HepG2 (cell line): Measurements from ENCODE around the gene SNRPD3. TPM values are rescaled to one million over a fixed set of nuclear protein-coding genes. Genes with fewer than 3 reads are reported as not detected.

Source experiments
- ATAC-seq: fragments of 200-7000 bp; cut with Tn5 transposase; 3 replicates; pipeline ENCODE4 v1.9.1; 2020; ENCODE audit warnings: mild to moderate bottlenecking, moderate library complexity
- BruUV-seq: library from RNA; stranded (reverse); fragments of 400-500 nt; replicated peaks from 2 replicates; lab custom pipeline; 2021; lab: Mats Ljungman, UMichigan
- CTCF ChIA-PET: fragments of 300-600 bp; formaldehyde crosslinking; extraction: SDS; loops from one replicate; lab custom pipeline; 2021; ENCODE audit warnings: low total read pairs, inconsistent platforms, low intra/inter-chr PET ratio; lab: Yijun Ruan, JAX
- POLR2A ChIA-PET: fragments of 350-600 bp; sonication (Branson Sonifier 250); formaldehyde crosslinking; loops from one replicate; lab custom pipeline; 2020; ENCODE audit warnings: antibody characterized with exemption, inconsistent platforms; lab: Yijun Ruan, JAX
- DNase-seq: peaks from one replicate; pipeline ENCODE4 v3.0.0-alpha.2; 2015; ENCODE audit warnings: low spot score
- FAIRE-seq: peaks from 3 replicates; lab custom pipeline; 2011; peaks lifted over from hg19 to GRCh38; lab: Jason Lieb, UNC
- H2AFZ ChIP-seq: one replicate; pipeline ENCODE4 v1.6.1; 2011; ENCODE audit warnings: low read length, inconsistent platforms
- H3K27ac ChIP-seq: fragments of 300-600 bp; 3 replicates; pipeline ENCODE4 v1.8.0; 2011; ENCODE audit warnings: mixed run types, mild to moderate bottlenecking, mixed read lengths, low read length, inconsistent platforms; ENCODE audit not compliant: insufficient read depth; ENCODE audit errors: extremely low read length
- H3K27me3 ChIP-seq, 2 experiments: fragments of 200-600 bp in 1 of 2; 2 replicates in 1 of 2; 3 replicates in 1 of 2; pipeline versions ENCODE4 v1.6.0 to v1.8.0; 2011; ENCODE audit warnings: low read length in 2 of 2, mild to moderate bottlenecking in 2 of 2, moderate library complexity in 2 of 2, inconsistent platforms in 1 of 2; ENCODE audit not compliant: insufficient read depth in 2 of 2, control insufficient read depth in 1 of 2
- H3K36me3 ChIP-seq, 2 experiments: fragments of 200-600 bp in 1 of 2; replicated peaks in 1 of 2; 2 replicates in 1 of 2; 3 replicates in 1 of 2; pipeline versions ENCODE4 v1.5.1 to v1.8.0; 2011; ENCODE audit warnings: low read length in 2 of 2, inconsistent platforms in 1 of 2; ENCODE audit not compliant: insufficient read depth in 2 of 2, control insufficient read depth in 1 of 2
- H3K4me1 ChIP-seq: 2 replicates; pipeline ENCODE4 v1.5.1; 2012; ENCODE audit warnings: low read length, inconsistent platforms; ENCODE audit not compliant: insufficient read depth
- H3K4me2 ChIP-seq: 2 replicates; pipeline ENCODE4 v1.6.0; 2011; ENCODE audit warnings: low read depth, low read length, inconsistent platforms
- H3K4me3 ChIP-seq, 3 experiments: fragments of 200-600 bp in 1 of 3; sonication (generic), shearing (Covaris generic) in 1 of 3; replicated peaks in 1 of 3; 2 replicates each; pipeline ENCODE4 v1.5.1; 2011 to 2016; ENCODE audit warnings: low read length in 3 of 3, inconsistent platforms in 2 of 3, low read depth in 2 of 3, mild to moderate bottlenecking in 2 of 3, control low read depth in 1 of 3, mixed read lengths in 1 of 3; ENCODE audit not compliant: insufficient read depth in 1 of 3
- H3K79me2 ChIP-seq: one replicate; pipeline ENCODE4 v1.6.1; 2011; ENCODE audit warnings: low read length, inconsistent platforms; ENCODE audit not compliant: insufficient read depth
- H3K9ac ChIP-seq: 2 replicates; pipeline ENCODE4 v1.6.0; 2011; ENCODE audit warnings: mild to moderate bottlenecking, low read depth, low read length, inconsistent platforms; ENCODE audit not compliant: insufficient read depth
- H3K9me3 ChIP-seq: 2 replicates; pipeline ENCODE4 v1.5.1; 2012; ENCODE audit warnings: mild to moderate bottlenecking, low read length
- H4K20me1 ChIP-seq: 2 replicates; pipeline ENCODE4 v1.6.0; 2011; ENCODE audit warnings: inconsistent platforms, mild to moderate bottlenecking, low read length, moderate library complexity; ENCODE audit not compliant: insufficient read depth
- HCFC1 ChIP-seq: fragments of 150-350 bp; IDR thresholded peaks from 2 replicates; pipeline ENCODE4 v1.6.1; 2014; ENCODE audit warnings: low read depth, low read length
- HDAC2 ChIP-seq: sonication (generic); formaldehyde crosslinking; IDR thresholded peaks from 2 replicates; pipeline ENCODE4 v1.4.0; 2020; ENCODE audit warnings: missing genetic modification reagents
- RCOR2 ChIP-seq: IDR thresholded peaks from 2 replicates; pipeline ENCODE4 v1.6.1; 2016; ENCODE audit warnings: missing biosample characterization, missing genetic modification reagents
- SIX1 ChIP-seq: sonication (generic); formaldehyde crosslinking; IDR thresholded peaks from 2 replicates; pipeline ENCODE4 v1.4.0; 2020; ENCODE audit warnings: missing genetic modification reagents, borderline replicate concordance
- ZNF367 ChIP-seq: sonication (generic); formaldehyde crosslinking; IDR thresholded peaks from 2 replicates; pipeline ENCODE4 v1.4.0; 2020; ENCODE audit warnings: missing genetic modification reagents, borderline replicate concordance
- ZNF652 ChIP-seq: IDR thresholded peaks from 2 replicates; pipeline ENCODE4 v1.6.1; 2016; ENCODE audit warnings: low read depth, borderline replicate concordance
- WGBS: methylation state at CpG from one replicate; pipeline ENCODE4 v1.1.6; 2017; ENCODE audit warnings: low lambda C conversion rate; 5-methylcytosine and 5-hydroxymethylcytosine counted together
- in situ Hi-C: cut with HindIII; loops from 2 replicates; pipeline ENCODE4 v1.10.0; 2017; ENCODE audit warnings: low pct_unique_long_range_greater_than_20kb; ENCODE audit not compliant: extremely low pct_ligation_motif_present
- intact Hi-C: fragments of 100-400 bp; cut with micrococcal nuclease; formaldehyde crosslinking; loops from one replicate; pipeline ENCODE4 v1.10.0; 2022; ENCODE audit not compliant: unreplicated experiment
- polyA plus RNA-seq, 8 experiments: library from polyadenylated mRNA; depleted of rRNA in 3 of 8; stranded (reverse) in 7 of 8; unstranded in 1 of 8; fragments of >200 nt; fragmentation: Illumina TruSeq in 4 of 8; extraction: Trizol in 4 of 8; gene quantifications; 2 replicates each; pipeline versions ENCODE4 v1.2.1 to v1.2.3, GENCODE V29; 2011 to 2016; ENCODE audit warnings: low read depth in 4 of 8, missing spikeins in 1 of 8, mixed read lengths in 1 of 8; ENCODE audit not compliant: insufficient read depth in 1 of 8
- total RNA-seq, 5 experiments: library from RNA; depleted of rRNA; stranded (reverse); fragments of >200 nt; fragmentation: Illumina TruSeq; extraction: Trizol; gene quantifications; 2 replicates each; pipeline ENCODE4 v1.2.3, GENCODE V29; 2016; ENCODE audit warnings: low read depth in 1 of 5
- TF ChIP-seq, protein P1 (sequence below): sonication (generic); formaldehyde crosslinking; IDR thresholded peaks from one replicate; pipeline ENCODE4 v1.5.1; 2020; ENCODE audit warnings: mild to moderate bottlenecking, missing genetic modification reagents; ENCODE audit errors: not compliant biosample characterization
- TF ChIP-seq, protein P2 (sequence below): sonication (generic); formaldehyde crosslinking; IDR thresholded peaks from 2 replicates; pipeline ENCODE4 v1.4.0; 2020; ENCODE audit warnings: missing genetic modification reagents, mild to moderate bottlenecking, borderline replicate concordance
- TF ChIP-seq, protein P3 (sequence below): sonication (generic); formaldehyde crosslinking; IDR thresholded peaks from 2 replicates; pipeline ENCODE4 v1.8.1; 2022; ENCODE audit warnings: mild to moderate bottlenecking, missing genetic modification reagents

The SNRPD3 gene
- total and polyA plus RNA-seq, 2 of the 13 experiments (the other 11 are each of a cell fraction or from before 2014, with no cell fraction given) = 110 to 209 TPM

DNA sequence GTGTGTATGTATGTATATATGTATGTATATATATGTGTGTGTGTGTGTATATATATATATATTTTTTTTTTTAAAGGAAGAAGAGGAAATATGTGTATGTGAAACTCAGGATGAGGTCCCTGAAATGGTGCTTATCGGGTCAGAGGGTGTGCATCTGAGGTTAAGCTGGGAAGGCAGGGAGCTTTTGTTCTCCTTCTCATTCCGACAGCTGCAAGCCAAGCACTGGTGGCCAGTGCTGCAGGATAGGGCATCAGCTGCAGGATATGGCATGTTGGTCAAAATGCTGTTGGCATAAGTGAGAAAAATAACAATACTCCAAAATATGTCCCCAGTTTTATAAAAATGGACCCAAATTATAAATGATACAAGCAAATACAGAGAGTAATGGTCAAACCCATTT lies 7.4 kb downstream of the SNRPD3 start (continued):
- TF ChIP-seq, protein P1, sequence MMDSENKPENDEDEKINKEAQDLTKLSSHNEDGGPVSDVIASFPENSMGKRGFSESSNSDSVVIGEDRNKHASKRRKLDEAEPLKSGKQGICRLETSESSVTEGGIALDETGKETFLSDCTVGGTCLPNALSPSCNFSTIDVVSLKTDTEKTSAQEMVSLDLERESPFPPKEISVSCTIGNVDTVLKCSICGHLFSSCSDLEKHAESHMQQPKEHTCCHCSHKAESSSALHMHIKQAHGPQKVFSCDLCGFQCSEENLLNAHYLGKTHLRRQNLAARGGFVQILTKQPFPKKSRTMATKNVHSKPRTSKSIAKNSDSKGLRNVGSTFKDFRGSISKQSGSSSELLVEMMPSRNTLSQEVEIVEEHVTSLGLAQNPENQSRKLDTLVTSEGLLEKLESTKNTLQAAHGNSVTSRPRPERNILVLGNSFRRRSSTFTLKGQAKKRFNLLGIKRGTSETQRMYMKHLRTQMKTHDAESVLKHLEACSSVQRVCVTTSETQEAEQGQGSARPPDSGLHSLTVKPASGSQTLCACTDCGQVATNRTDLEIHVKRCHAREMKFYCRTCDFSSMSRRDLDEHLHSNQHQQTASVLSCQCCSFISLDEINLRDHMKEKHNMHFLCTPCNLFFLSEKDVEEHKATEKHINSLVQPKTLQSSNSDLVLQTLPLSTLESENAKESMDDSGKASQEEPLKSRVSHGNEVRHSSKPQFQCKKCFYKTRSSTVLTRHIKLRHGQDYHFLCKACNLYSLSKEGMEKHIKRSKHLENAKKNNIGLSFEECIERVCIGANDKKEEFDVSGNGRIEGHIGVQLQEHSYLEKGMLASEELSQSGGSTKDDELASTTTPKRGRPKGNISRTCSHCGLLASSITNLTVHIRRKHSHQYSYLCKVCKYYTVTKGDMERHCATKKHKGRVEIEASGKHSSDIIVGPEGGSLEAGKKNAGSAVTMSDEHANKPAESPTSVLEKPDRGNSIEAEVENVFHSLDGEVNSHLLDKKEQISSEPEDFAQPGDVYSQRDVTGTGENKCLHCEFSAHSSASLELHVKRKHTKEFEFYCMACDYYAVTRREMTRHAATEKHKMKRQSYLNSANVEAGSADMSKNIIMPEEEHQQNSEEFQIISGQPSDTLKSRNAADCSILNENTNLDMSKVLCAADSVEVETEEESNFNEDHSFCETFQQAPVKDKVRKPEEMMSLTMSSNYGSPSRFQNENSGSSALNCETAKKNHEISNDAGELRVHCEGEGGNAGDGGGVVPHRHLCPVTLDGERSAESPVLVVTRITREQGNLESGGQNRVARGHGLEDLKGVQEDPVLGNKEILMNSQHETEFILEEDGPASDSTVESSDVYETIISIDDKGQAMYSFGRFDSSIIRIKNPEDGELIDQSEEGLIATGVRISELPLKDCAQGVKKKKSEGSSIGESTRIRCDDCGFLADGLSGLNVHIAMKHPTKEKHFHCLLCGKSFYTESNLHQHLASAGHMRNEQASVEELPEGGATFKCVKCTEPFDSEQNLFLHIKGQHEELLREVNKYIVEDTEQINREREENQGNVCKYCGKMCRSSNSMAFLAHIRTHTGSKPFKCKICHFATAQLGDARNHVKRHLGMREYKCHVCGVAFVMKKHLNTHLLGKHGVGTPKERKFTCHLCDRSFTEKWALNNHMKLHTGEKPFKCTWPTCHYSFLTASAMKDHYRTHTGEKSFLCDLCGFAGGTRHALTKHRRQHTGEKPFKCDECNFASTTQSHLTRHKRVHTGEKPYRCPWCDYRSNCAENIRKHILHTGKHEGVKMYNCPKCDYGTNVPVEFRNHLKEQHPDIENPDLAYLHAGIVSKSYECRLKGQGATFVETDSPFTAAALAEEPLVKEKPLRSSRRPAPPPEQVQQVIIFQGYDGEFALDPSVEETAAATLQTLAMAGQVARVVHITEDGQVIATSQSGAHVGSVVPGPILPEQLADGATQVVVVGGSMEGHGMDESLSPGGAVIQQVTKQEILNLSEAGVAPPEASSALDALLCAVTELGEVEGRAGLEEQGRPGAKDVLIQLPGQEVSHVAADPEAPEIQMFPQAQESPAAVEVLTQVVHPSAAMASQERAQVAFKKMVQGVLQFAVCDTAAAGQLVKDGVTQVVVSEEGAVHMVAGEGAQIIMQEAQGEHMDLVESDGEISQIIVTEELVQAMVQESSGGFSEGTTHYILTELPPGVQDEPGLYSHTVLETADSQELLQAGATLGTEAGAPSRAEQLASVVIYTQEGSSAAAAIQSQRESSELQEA (CRISPR knock-in tag) = no peak

DNA sequence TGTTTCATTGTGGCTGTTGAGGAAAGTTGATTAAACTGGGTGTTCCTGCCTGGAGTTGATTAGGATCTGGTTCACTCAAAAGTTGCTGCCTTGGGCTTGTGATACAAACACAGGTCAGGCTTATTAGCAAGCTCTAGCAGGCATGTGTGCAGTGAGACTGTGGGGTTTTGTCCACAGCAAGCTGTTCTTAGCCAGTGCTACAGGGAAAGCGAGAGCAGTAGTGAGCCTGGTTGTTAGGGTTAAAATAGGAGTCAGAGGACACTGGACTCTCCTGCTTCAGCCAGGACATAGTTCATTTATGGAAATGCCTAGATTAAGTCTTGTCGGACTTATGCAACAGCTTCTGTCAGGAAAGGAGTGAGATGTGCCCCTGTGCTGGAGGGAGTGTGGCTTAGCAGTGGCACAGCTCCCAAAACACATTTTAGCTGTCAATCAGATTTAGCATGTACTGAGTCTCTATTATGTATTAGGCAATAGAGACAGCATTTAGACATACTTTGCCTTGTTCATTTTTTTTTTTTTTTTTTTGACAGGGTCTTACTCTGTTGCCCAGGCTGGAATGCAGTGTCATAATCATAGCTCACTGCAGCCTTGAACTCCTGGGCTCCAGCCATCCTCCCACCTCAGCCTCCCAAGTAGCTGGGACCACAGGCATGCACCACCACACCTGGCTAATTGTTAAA lies 8.7 kb downstream of the SNRPD3 start:
- FAIRE-seq = peak; percentile 83
- peak; percentile 70 for DNase-seq
- Histone ChIP-seq H3K79me2 (peaks cover 82% of the 10 kb centered on the region), H3K4me3 (peak overlapping the region in 1 of 3 experiments; percentile 32; a peak in 1 of 6 replicates), H3K4me1 (peaks cover 85% of the 10 kb centered on the region), H3K27me3 (no peaks in the 10 kb centered on the region), H3K9me3 (no peaks in the 10 kb centered on the region), H3K36me3 (peaks cover 30 to 61% of the 10 kb centered on the region in 2 experiments), H3K27ac (peak overlapping the region; percentile 74), H4K20me1 (peaks cover 21% of the 10 kb centered on the region), H3K4me2 (peak overlapping the region; percentile 64), H3K9ac (peak overlapping the region; percentile 39; the same call in 1 of the 2 replicates), H2AFZ (no peak overlapping the region)
- POLR2A ChIA-PET = interaction anchor here (0.7 to 4.1 kb wide), 8 partner anchors 9 to 58 kb away, joined by 3 to 43 read pairs (median 6); partner anchors contain the start of genes GUCD1, LRRC75B and SNRPD3
- intact Hi-C loops = loop anchor here (2.0 kb wide), 1 partner anchor 14 kb away; no protein-coding TSS in a partner anchor
- peak; percentile 92 for ATAC-seq
- no TSS peak for BruUV-seq
- CTCF ChIA-PET = no interaction called here
- in situ Hi-C loops = no loop called here
- WGBS = 40% methylated on average over 1 of the region's 2 CpGs
- TF ChIP-seq RCOR2 (peak; percentile 42; the same call in 1 of the 2 replicates), HDAC2 (peak; percentile 23; the same call in 1 of the 2 replicates), HCFC1 (no peak), SIX1 (peak; percentile 70; the same call in 1 of the 2 replicates), ZNF652 (CRISPR knock-in tag) (peak; percentile 95), ZNF367 (CRISPR knock-in tag) (no peak)
- TF ChIP-seq, protein P2, sequence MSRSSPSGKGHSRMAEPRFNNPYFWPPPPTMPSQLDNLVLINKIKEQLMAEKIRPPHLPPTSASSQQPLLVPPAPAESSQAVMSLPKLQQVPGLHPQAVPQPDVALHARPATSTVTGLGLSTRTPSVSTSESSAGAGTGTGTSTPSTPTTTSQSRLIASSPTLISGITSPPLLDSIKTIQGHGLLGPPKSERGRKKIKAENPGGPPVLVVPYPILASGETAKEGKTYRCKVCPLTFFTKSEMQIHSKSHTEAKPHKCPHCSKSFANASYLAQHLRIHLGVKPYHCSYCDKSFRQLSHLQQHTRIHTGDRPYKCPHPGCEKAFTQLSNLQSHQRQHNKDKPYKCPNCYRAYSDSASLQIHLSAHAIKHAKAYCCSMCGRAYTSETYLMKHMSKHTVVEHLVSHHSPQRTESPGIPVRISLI (CRISPR knock-in tag) = peak; percentile 88
- TF ChIP-seq, protein P3, sequence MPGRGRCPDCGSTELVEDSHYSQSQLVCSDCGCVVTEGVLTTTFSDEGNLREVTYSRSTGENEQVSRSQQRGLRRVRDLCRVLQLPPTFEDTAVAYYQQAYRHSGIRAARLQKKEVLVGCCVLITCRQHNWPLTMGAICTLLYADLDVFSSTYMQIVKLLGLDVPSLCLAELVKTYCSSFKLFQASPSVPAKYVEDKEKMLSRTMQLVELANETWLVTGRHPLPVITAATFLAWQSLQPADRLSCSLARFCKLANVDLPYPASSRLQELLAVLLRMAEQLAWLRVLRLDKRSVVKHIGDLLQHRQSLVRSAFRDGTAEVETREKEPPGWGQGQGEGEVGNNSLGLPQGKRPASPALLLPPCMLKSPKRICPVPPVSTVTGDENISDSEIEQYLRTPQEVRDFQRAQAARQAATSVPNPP (CRISPR knock-in tag) = no peak
